GM10266 (cell line): ENCODE results near the gene CHM.

Source experiments
- DNase-seq: peaks from one replicate; pipeline ENCODE4 v3.0.0; 2012; ENCODE audit errors: extremely low spot score
- TF ChIP-seq, protein P1 (sequence below): IDR thresholded peaks from 2 replicates; pipeline ENCODE4 v1.5.1; 2012; ENCODE audit warnings: mild to moderate bottlenecking, low read depth; ENCODE audit not compliant: control insufficient read depth, insufficient read depth; ENCODE audit errors: missing control alignments

The CHM gene, protein sequence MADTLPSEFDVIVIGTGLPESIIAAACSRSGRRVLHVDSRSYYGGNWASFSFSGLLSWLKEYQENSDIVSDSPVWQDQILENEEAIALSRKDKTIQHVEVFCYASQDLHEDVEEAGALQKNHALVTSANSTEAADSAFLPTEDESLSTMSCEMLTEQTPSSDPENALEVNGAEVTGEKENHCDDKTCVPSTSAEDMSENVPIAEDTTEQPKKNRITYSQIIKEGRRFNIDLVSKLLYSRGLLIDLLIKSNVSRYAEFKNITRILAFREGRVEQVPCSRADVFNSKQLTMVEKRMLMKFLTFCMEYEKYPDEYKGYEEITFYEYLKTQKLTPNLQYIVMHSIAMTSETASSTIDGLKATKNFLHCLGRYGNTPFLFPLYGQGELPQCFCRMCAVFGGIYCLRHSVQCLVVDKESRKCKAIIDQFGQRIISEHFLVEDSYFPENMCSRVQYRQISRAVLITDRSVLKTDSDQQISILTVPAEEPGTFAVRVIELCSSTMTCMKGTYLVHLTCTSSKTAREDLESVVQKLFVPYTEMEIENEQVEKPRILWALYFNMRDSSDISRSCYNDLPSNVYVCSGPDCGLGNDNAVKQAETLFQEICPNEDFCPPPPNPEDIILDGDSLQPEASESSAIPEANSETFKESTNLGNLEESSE

GRCh38 chrX:86047174-86047935, at the start of gene CHM:
Gene CHM, minus strand, starts transcription at chrX:86047558. Its CDS starts 26 bp downstream, at chrX:86047532.
- DNase-seq, result peak; percentile 56
- TF ChIP-seq, protein P1, sequence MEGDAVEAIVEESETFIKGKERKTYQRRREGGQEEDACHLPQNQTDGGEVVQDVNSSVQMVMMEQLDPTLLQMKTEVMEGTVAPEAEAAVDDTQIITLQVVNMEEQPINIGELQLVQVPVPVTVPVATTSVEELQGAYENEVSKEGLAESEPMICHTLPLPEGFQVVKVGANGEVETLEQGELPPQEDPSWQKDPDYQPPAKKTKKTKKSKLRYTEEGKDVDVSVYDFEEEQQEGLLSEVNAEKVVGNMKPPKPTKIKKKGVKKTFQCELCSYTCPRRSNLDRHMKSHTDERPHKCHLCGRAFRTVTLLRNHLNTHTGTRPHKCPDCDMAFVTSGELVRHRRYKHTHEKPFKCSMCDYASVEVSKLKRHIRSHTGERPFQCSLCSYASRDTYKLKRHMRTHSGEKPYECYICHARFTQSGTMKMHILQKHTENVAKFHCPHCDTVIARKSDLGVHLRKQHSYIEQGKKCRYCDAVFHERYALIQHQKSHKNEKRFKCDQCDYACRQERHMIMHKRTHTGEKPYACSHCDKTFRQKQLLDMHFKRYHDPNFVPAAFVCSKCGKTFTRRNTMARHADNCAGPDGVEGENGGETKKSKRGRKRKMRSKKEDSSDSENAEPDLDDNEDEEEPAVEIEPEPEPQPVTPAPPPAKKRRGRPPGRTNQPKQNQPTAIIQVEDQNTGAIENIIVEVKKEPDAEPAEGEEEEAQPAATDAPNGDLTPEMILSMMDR, result no peak

GRCh38 chrX:86078650-86079049, 31.3 kb upstream of the CHM start:
- TF ChIP-seq, protein P1, result no peak
- DNase-seq, result no peak

- TF ChIP-seq, protein P1, result no peak
- DNase-seq, result no peak
Observed at GRCh38 chrX:86066998-86067397, 19.6 kb upstream of the CHM start.

DNA sequence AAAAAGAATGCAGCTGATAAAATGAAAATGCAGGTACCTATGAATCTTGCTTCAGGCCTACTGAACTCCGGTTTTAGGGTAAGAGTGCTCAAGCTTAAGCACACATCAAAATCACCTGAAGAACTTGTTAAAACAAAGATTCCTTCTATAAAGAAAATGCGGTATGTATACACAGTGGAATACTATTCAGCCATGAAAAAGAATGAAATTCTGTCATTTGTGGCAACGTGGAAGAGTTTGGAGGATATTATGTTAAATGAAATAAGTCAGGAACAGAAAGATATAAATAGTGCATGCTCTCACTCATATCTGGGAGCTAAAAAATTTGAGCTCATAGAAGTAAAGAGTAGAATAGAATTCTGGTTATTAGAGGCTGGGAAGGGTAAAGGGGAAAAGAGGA, 14.0 kb upstream of the CHM start:
- TF ChIP-seq, protein P1, result no peak

DNA sequence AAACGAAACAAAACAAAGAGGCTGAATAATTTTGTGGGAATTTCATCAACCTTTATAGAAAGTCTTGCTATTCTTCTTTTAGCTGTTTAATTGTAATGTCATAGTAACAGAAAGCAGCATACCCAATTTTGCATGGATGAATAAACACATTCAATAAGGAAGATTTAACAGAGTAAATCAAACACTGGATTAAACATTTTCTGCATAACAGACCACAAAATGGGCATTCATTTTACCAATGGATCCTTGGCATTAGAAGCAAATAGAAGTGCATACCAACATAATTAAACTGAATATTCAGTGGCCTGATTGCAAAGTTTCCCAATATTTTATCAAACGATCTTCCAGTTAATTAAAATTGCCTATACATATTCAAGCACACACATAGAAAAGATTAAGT, 4.4 kb upstream of the CHM start:
- TF ChIP-seq, protein P1, result no peak
- no peak for DNase-seq

More for the DNA sequence above, 14.0 kb upstream of the CHM start:
- no peak for DNase-seq

GRCh38 chrX:86047936-86048280, 550 bp upstream of the CHM start:
- TF ChIP-seq, protein P1, result no peak
- DNase-seq, result no peak
